Right ventricle myocardium superior (tissue), 1 donor: ENCODE measurements around the gene SPNS3. TPM values are rescaled to one million over a fixed set of nuclear protein-coding genes. Genes with fewer than 3 reads are reported as not detected.

Source experiments
- ATAC-seq: fragments of 200-7000 bp; cut with Tn5 transposase; one replicate; pipeline ENCODE4 v1.9.1; 2020; ENCODE audit warnings: mild to moderate bottlenecking; ENCODE audit not compliant: poor library complexity
- DNase-seq: peaks from one replicate; pipeline ENCODE4 v3.0.0-alpha.2; 2020
- intact Hi-C: fragments of 100-400 bp; cut with DNase I; formaldehyde crosslinking; loops from one replicate; pipeline ENCODE4 v1.11.2; 2022
- total RNA-seq: library from RNA; stranded (reverse); fragmentation: NEBNext Ultra II Directional; extraction: Animal tissue kit (Norgen Biotek cat#: 25700); gene quantifications from one replicate; pipeline ENCODE4 v1.2.1, GENCODE V29; 2021
- donor health status: DM: no; HTN: yes; CAD: no; lungs with severe emphysema.

Gene SPNS3
- total RNA-seq, 1 donor from 2014 or later, result 0.24 TPM

DNA sequence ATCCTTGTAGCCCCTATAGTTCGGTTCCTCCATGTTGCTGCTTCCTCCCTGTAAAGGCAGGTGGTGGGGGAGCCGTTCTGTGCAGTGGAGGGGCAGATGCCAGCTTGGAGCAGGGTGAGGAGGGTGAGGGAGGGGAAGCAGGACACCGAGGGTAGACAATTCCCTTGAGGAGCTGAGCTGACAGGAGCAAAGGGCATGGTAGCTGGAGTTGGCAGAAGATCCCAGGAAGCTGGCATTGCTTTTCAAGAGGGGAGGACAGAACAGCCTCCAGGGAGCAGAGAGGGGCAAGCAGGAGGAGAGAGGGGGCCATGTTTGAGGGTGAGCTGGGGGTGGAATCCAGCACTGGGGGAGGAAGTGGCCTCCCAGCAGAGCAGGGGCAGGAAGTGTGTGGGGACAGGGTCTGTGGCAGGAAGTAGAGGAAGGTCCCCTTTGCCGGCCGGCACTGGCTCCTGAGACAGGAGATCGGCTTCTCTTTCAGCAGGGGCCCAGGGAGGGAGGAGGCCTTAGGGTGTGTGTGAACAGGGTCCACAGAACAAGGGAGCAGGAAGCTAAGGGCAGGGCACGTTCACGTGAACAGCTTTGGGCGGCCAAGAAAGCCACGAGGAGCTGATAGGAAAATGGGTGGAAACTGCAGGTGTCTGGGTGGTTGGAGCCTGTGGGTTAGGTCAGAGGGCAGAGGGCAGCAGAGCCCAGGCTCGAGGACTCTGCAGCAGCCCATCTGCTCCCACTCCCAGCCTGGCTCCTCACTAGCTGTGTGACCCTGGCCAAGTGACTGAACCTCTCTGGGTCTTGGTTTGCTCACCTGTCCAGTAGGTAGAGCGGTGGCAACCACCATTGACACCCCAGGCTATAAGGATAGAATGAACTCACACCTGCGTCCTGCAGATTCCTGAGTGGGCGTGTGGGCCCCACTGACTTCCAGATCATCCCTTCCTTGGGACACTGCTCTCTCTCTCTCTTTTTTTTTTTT lies 47.5 kb downstream of the SPNS3 start:
- DNase-seq (no peak), ATAC-seq (no peak)
- intact Hi-C loops, result no loop called here

DNA sequence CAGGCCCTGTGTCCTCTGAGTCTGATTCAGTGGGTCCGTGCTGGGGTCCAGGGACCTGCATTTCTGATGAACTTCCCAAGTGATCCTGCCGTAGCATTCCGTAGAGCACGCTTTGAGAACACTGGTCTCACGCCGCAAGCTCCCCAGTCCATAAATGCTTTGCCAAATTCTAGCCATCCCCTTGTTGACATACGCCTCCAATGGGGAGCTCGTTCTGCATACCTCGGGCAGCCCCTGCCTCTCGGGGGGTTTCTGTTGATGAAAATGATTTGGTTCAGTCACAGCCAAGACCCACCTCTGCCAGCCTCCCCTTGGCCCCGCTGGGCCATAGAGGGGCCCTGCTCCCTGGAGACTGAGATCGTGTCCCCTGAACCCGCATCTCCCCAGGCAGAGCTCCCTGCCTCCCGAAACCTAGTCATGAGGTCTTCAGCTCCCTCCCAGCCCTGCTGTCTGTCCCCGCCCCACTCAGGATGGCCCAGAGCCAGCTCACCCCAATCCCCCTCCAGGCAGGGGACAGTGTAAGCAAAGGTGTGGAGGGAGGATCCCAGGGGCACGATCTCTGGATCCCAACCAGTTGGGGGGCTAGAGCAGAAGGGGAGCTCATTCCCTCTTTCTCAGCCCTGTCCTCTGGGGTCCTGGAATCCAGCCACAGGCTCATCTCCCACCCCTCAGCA lies 48.7 kb downstream of the SPNS3 start:
- no peak for DNase-seq
- ATAC-seq, result no peak
- intact Hi-C loops, result no loop called here

DNA sequence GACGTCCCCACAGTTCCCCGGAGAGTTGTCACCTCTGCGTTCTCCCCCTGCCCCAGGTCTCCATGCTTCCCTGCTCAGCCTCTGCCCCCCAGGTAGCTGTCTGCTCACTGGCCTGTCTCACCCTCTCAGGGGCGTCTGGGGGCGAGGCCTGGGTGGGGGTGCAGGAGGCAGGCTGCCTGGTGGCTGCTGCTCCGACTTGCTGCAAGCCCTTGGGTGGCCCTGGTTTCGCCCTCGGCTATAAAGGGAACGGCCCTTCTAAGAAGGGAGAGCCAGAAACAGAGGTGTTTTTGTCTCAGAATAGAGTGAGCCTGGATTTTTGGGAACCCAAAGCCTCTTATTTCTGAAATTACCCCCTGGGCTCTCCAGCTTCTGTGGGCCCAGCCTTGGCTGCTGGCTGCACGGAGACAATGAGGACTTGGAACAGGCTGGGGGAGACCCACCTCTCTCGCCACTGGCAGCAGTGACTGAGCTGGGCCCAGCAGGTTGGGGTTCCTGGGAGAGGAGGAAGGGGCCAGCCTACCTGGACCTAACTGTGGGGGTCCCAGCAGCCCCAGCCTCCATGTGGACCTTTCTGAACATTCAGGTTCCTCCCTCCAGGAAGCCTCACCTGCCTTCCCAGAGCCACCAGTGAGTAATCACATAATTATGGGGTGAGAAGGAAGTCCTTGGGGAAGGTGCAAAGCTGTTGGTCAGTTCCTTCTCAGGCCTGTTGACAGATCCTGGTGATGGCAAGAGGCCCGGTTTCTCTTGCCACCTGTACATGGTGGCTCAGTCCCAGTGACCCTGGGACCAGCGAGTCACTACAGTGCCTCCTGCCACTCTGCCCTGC lies 49.5 kb downstream of the SPNS3 start:
- intact Hi-C loops, result no loop called here
- no peak for DNase-seq

DNA sequence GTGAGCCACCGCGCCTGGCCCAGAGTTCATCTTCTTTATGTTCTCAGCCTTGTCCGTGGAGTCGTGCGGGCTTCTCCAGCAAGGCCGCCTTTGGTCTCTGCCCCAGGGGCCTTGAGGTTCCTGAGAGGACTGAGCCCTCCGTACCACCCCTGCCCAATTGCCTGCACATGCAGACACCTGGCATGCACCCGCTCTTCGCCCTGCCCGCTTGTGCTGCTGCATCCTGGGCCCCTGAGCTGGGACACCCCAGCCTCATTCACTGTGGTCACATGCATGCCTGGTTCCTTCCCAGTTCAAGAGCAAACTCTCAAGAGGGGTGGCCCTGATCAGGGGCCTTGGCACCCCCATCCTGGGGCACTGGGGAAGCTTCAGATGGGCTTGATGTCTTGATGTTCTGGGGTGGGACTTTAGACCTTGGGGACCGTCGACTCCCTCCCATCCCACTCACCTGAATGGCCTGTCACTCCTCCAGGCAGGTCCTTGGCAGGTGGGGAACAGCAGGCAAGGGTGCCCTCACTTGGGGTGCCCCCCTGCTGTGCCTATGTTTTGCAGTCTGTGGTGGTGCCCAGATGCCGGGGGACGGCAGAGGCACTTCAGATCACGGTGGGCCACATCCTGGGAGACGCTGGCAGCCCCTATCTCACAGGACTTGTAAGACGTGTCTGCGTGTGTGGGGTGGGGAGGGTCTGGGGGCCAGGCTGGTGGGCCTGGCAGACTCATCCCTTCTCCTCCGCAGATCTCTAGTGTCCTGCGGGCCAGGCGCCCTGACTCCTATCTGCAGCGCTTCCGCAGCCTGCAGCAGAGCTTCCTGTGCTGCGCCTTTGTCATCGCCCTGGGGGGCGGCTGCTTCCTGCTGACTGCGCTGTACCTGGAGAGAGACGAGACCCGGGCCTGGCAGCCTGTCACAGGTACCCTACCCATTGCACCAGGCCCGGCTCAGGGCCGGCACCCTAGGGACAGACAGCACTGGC lies 52.2 kb downstream of the SPNS3 start:
- ATAC-seq (no peak), DNase-seq (no peak)
- intact Hi-C loops, result no loop called here

More for the DNA sequence above, 49.5 kb downstream of the SPNS3 start:
- peak; percentile 25 for ATAC-seq

DNA sequence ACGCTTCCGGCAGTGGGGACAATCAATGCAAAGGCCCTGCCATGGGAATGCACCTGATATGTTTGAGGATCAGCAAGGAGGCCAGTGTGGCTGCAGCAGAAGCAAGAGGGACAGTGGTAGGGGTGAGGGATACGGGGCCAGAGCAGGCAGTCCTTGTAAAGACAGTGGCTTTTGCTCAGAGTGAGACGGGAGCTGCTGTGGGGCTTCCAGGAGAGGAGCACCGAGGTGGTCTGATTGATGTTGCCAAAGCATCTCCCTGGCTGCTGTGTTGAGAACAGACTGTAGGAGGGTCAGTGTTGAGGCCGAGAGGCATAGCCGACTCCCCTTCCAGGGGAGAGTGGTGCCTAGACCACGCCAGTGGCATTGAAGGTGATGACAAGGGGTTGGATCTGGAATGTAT lies 53.6 kb downstream of the SPNS3 start:
- intact Hi-C loops, result no loop called here
- DNase-seq (no peak), ATAC-seq (no peak)

DNA sequence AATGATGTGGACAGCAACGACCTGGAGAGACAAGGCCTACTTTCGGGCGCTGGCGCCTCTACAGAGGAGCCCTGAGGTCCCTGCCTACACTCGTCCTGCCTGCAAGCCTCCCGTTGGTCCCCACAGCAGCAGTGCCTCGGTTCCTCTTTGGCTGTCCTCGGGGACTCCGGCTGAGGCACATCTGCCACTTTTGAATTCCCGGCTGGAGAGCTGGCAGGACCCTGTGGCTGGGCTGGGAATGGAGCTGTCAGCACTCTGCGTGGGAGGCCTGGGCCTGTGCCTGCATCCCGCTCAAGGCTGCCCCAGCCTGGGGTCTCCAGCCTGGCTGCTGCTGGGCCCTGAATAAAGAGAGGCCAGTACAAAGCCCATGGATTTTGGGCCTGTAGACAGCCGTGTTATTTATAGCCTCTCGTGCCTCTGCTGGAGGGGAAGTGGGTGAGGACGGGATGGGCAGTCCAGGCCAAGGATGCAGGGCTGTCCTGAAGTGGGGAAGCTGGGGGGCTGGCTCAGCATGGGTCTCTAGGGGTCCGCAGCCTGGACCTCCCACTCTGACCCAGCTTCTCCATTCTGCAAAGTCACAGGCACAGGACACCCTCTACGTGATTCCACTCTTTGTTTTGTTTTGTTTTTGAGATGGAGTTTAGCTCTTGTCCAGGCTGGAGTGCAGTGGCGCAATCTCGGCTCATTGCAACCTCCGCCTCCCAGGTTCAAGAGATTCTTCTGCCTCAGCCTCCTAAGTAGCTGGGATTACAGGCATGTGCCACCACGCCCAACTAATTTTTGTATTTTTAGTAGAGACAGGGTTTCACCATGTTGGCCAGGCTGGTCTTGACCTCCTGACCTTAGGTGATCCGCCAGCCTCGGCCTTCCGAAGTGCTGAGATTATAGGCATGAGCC lies 54.3 kb downstream of the SPNS3 start:
- intact Hi-C loops, result no loop called here
- peak; percentile 26 for ATAC-seq

DNA sequence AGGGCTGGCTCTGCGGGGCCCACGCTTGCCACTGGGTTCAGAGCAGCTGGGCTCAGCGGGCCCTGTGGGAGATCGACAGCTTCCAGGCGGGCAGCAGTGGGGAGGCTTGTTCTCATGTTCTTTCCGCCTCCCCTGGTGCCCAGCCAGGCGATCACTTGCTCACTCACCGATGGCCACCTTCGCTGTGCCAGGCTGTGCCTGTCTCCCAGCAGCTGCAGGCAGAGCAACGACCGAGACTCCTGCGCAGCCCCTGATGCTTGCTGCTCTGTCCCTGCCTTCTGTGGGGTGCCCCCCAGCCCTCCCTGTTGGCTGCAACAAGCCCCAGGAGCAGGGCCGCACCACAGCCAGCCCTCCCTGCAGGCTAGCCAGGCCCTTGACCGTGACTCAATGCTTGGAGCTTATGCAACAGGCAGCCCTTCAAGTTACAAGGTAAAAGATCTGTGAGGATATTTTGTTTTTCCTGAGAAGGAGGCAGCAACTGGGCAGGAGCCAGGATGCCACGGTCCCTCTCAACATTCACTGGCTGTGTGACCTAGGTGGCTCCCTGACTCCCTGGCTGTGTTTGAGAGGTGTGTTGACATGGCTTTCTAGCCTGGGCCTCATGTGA lies 55.4 kb downstream of the SPNS3 start:
- no peak for DNase-seq
- intact Hi-C loops, result no loop called here
- no peak for ATAC-seq

More for the DNA sequence above, 54.3 kb downstream of the SPNS3 start:
- no peak for DNase-seq

DNA sequence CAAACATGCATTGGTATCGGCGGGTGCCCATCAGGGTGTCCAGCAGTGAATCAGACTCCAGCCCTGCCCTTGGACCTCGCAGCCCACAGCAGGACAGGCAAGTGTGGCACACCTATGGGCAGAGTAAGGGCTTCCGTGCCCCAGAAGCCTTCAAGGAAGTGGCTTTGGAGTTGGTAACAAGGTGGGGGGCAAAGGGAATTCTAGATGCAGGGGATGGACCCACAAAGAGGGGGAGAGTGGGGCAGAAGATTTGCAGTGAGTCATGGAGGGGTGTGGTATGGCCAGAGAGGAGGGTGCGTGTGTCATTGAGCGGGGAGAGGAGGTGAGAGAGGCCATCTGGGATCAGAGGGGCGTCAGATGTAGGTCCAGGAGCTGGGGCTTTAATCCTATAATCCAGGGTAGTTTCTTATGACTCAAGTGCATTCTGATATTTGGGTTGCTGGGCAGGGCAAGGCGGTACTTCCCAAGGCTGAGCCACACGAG lies 56.4 kb downstream of the SPNS3 start:
- no peak for ATAC-seq
- no peak for DNase-seq
- intact Hi-C loops, result loop anchor here (10.0 kb wide), 1 partner anchor 55 kb away; the partner anchor contains the start of gene SPNS3

DNA sequence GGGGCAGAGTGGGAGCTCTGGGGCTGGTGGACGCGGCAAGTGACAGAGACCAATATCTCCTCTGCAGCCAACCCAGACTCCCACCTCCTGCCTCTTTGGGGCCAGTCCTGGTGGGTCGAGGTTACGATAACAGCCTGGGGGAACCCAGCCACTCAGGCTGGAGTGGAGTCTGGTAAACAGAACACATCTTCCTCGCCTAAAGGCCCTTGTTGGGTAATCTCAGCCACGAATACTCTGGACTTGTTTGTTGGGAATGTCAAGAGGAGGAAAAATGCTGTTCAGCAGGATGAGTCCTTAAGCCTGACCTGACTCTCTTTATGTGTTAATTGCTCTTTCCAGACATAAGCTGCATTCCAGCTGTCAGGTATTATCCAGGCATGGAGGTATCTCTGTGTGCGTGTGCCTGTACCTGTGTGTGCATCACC lies 56.9 kb downstream of the SPNS3 start:
- intact Hi-C loops, result loop anchor here (10.0 kb wide), 1 partner anchor 56 kb away; the partner anchor contains the start of gene SPNS3
- no peak for DNase-seq
- ATAC-seq, result no peak

DNA sequence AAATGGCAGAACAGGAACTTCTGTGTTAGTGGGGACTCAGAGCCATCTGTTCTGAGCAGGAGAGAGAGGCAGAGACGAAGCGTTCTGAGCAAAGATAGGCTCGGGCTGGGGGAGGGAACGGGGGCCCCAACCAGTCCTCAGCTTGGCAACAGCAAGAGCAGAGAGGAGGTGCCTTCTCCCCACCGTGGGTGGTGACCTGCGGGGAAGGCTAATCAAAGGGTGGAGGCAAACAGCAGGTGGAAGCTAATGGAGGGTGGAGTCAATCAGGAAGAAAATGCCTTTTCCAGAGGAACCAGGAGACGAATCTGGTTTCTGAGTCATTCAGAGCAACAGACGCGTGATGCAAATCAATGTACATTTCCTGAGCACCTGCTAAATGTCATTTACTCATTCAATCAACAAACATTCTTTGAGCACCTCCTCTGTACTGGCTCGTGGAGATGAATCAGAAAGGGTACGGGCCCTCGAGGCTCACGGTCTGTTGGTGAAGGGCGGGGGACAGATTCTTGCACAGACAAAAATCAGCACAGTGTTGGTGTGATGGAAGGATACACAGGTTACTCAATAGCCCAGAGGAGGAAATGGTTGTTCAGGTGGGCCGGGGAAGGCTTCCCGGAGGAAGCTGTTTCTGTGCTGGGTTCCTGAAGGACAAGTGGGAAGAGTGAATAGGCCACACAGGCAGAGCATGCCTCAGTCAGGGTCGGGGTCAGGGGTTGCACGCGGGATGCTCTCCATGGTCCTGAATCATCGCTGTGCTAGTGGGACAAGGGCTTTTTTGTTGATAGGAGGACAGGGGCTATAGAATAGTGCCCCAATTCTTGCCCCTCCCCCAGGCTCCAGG lies 59.2 kb downstream of the SPNS3 start:
- intact Hi-C loops, result loop anchor here (10.0 kb wide), 1 partner anchor 58 kb away; the partner anchor contains the start of gene SPNS3
- peak; percentile 47 for ATAC-seq
- no peak for DNase-seq

DNA sequence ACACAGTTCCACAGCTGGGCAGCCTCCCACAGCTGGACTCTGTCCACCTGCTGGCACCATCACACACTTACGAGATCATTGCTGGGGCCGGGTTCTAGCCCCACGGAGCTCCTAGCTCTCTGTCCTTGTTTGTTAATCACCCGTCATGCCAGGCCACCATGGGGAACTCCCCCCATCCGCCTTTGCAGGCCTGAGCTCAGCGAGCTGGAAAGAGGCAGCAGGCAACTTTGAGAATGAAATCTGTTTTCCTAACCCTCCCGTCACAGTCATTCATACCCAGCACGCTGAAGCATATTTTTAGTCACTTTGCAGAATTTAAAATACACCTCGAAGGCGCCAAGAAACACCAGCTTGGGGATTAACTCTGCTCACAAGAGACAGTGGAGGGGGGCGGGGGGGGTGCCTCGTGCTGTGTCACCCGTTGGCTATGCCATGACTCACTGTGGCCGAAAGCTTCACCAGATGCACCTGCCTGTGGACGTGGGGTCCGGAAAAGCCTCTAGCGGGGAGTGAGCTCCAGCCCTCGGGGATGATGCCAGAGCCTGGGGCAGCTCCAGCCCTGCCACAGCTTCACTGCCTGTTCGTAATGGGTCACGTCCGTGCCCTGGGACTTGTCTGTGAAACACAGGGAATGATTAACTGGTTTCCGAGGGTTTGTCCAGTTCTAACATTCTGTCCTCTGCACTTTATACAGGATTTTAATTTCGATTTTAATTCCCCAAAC lies 63.5 kb downstream of the SPNS3 start:
- no peak for ATAC-seq
- intact Hi-C loops, result loop anchor here (10.0 kb wide), 1 partner anchor 62 kb away; the partner anchor contains the start of gene SPNS3
- no peak for DNase-seq

DNA sequence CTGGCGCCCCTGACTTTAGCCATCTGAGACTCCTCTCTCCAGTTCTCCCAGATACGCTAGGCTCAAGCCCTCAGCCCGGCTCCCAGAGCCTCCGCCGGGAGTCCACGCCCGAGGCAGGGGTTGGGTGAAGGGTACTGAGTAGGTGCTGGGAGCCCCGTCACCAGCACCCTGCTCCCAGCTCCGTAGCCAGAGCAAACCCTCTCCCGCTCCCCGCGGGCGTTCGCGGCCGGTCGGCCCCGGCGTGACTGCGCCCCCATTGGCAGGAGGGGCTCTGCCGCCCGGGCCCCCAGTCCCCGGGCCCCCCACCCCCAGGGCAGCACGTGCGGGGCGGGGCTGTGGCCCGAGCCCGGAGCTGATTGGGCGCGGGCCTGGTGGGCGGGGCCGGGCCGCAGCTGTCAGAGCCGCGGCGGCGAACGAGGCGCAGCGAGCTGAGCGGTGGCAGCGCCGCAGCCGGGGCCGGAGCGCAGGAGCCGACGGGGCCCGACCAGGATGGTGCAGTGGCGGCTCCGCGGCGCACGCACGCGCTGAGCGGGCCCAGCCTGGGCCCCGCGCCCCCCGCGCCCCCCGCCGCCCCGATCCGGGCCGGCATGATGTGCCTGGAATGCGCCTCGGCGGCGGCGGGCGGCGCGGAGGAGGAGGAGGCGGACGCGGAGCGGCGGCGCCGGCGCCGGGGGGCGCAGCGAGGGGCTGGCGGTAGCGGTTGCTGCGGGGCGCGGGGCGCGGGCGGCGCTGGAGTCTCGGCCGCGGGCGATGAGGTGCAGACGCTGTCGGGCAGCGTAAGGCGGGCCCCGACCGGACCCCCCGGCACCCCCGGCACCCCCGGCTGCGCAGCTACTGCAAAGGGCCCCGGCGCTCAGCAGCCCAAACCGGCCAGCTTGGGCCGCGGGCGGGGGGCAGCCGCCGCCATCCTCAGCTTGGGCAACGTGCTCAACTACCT lies 65.0 kb downstream of the SPNS3 start, which contains the start of gene SPNS2:
SPNS2 (plus strand) TSS at position 421 of the 937 bp plus-strand sequence; CDS start at position 588, 167 bp downstream.
- DNase-seq (peak; percentile 83), ATAC-seq (peak; percentile 94)
- intact Hi-C loops, result loop anchor here (10.0 kb wide), 1 partner anchor 64 kb away; the partner anchor contains the start of gene SPNS3

DNA sequence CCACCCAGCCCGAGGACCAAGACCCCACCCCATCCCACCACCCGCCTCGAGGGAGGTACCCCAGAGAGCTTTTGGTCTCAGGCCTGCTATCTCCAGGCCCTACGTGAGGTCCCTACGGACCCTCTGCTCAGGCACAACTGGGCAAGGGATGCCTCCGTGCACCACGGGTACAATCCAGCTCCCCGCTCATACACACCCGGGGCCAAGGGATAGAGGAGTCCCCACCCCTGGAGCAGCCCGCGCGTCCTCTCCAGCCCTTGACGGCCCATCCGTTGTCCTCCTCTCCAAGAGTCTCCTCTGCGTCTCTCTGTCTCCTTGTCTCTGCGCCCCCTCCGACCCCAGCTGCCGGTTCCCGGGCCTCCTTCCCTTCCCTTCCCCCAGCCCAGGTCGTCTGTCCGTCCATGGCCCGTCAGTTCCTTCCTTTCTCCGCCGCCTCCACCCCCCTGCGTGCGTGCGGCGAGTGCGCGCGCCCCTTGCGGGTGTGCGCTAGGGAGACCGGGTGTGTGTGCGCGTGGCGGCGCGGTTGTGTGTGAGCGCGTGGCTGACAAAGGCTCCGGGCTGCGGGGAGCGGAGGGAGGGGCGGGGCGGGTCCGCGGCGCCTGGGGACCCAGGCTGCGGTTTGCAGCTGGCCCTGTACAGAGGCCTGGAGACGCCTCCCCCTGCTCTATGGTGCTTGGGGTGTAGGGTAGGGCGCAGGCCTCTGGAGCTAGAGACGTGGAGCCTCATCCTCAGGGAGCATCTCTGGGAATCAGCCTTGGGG lies 65.9 kb downstream of the SPNS3 start:
- intact Hi-C loops, result loop anchor here (10.0 kb wide), 1 partner anchor 65 kb away; the partner anchor contains the start of gene SPNS3

More for the DNA sequence above, 65.9 kb downstream of the SPNS3 start:
- DNase-seq (peak; percentile 51), ATAC-seq (peak; percentile 29)
